ENCODE measurements around the gene NRXN3.
A peak's percentile ranks its signal among the peaks of the same experiment; 100 is the strongest.

DNA sequence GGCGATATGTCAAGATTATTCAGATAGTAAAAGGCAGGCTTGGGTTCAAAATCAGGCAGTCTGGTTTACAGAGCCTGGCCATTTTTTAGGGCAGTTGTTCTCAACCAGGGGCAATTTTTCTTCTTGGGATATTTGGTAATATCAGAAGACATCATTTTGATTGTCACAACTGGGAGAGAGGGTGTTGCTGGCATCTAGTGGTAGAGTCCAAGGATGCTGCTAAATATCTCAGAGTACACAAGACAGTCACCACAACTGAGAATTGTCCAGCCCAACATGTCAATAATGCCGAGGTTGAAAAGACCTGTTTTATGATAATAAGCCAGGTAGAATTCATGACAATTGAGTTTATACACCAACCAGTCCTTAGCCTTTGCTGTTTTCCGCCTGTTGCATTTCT, 733.9 kb downstream of the NRXN3 start:
- no peak for TF ChIP-seq POLR2AphosphoS5 (IDR thresholded peaks at IDR 0.05; ENCODE audit: low read depth, low read length)
- TF ChIP-seq, protein P1, sequence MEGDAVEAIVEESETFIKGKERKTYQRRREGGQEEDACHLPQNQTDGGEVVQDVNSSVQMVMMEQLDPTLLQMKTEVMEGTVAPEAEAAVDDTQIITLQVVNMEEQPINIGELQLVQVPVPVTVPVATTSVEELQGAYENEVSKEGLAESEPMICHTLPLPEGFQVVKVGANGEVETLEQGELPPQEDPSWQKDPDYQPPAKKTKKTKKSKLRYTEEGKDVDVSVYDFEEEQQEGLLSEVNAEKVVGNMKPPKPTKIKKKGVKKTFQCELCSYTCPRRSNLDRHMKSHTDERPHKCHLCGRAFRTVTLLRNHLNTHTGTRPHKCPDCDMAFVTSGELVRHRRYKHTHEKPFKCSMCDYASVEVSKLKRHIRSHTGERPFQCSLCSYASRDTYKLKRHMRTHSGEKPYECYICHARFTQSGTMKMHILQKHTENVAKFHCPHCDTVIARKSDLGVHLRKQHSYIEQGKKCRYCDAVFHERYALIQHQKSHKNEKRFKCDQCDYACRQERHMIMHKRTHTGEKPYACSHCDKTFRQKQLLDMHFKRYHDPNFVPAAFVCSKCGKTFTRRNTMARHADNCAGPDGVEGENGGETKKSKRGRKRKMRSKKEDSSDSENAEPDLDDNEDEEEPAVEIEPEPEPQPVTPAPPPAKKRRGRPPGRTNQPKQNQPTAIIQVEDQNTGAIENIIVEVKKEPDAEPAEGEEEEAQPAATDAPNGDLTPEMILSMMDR (IDR thresholded peaks at IDR 0.05): peak; percentile 19; the same call in 1 of the 2 replicates

Measured in Panc1 (cell line).